GM20431 (cell line): ENCODE results near the gene MRPL53.

Experiments used
- in situ Hi-C: fragments of 300-500 bp; cut with MseI, MboI; formaldehyde crosslinking; loops from one replicate; pipeline ENCODE4 v1.15.0; 2020; ENCODE audit warnings: low sequenced_read_pairs; ENCODE audit not compliant: unreplicated experiment

Gene MRPL53

GRCh38 chr2:74436111-74436805 is 36.2 kb downstream of the MRPL53 start:
- in situ Hi-C loops = no loop called here

GRCh38 chr2:74430502-74430901 is 42.0 kb downstream of the MRPL53 start:
- in situ Hi-C loops = no loop called here

- in situ Hi-C loops = no loop called here
Observed at GRCh38 chr2:74429487-74430451, 42.7 kb downstream of the MRPL53 start.

- in situ Hi-C loops = no loop called here
Observed at GRCh38 chr2:74428675-74429074, 43.8 kb downstream of the MRPL53 start.

GRCh38 chr2:74427551-74427950 is 44.9 kb downstream of the MRPL53 start:
- in situ Hi-C loops = no loop called here

GRCh38 chr2:74426181-74426758 is 46.2 kb downstream of the MRPL53 start:
- in situ Hi-C loops = no loop called here

GRCh38 chr2:74425523-74425922 is 47.0 kb downstream of the MRPL53 start:
- in situ Hi-C loops = no loop called here

- in situ Hi-C loops = no loop called here
Observed at GRCh38 chr2:74424995-74425406, 47.5 kb downstream of the MRPL53 start.

- in situ Hi-C loops = no loop called here
Observed at GRCh38 chr2:74424139-74424992, 48.1 kb downstream of the MRPL53 start.

GRCh38 chr2:74423231-74424095 is 49.0 kb downstream of the MRPL53 start:
- in situ Hi-C loops = no loop called here
